ENCODE measurements around the gene TOP3B.

Gene TOP3B

GRCh38 chr22:22001664-22002525 lies 19.3 kb upstream of the TOP3B start:
- H3K4me1 ChIP-seq (ENCODE audit: insufficient read depth, low read length), result no peaks in the 10 kb centered on the region
- no peaks in the 10 kb centered on the region for H3K36me3 ChIP-seq (ENCODE audit: insufficient read depth, low read length)
- no peak overlapping the region for H3K9ac ChIP-seq (ENCODE audit: low read depth, low read length)
- no peaks in the 10 kb centered on the region for H3K9me3 ChIP-seq (ENCODE audit: control insufficient read depth, insufficient read depth, low read length)

- Histone ChIP-seq H3K9me3 (ENCODE audit: control insufficient read depth, insufficient read depth, low read length) (no peaks in the 10 kb centered on the region), H3K36me3 (ENCODE audit: insufficient read depth, low read length) (no peaks in the 10 kb centered on the region), H3K9ac (ENCODE audit: low read depth, low read length) (no peak overlapping the region), H3K4me1 (ENCODE audit: insufficient read depth, low read length) (no peaks in the 10 kb centered on the region)
These were observed 16.1 kb upstream of the TOP3B start for GRCh38 chr22:21998595-21999247.

DNA sequence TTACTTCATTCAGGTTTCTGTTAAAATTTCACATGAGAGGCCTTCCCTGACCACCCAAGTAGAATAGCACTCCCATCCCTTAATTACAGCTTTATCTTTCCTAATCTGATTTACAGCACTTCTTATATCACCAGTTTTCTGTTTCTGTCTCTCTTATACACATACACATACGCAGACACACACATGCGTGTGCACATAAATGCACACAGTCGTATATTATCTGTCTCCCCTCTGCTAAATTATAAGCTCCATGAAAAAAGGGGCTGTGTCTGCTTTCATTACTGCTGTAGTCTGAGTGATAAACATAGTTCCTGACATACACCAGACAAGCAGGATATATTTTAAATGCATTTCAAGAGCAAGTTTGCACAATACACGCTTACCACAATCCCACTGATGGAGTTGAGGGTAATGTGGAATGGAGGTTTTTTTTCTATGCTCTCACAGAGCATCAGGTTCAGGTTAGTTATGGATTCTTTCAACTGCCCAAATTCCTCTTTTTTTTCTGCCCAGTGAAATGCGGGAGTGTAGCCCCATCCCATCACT lies 13.7 kb upstream of the TOP3B start:
- Histone ChIP-seq H3K9ac (ENCODE audit: low read depth, low read length) (no peak overlapping the region), H3K36me3 (ENCODE audit: insufficient read depth, low read length) (no peaks in the 10 kb centered on the region), H3K4me1 (ENCODE audit: insufficient read depth, low read length) (no peaks in the 10 kb centered on the region), H3K9me3 (ENCODE audit: control insufficient read depth, insufficient read depth, low read length) (no peaks in the 10 kb centered on the region)

- H3K36me3 ChIP-seq (ENCODE audit: insufficient read depth, low read length), result no peaks in the 10 kb centered on the region
- no peaks in the 10 kb centered on the region for H3K4me1 ChIP-seq (ENCODE audit: insufficient read depth, low read length)
- H3K9ac ChIP-seq (ENCODE audit: low read depth, low read length), result no peak overlapping the region
- H3K9me3 ChIP-seq (ENCODE audit: control insufficient read depth, insufficient read depth, low read length), result no peaks in the 10 kb centered on the region
These were observed 13.1 kb upstream of the TOP3B start for GRCh38 chr22:21995660-21996059.

DNA sequence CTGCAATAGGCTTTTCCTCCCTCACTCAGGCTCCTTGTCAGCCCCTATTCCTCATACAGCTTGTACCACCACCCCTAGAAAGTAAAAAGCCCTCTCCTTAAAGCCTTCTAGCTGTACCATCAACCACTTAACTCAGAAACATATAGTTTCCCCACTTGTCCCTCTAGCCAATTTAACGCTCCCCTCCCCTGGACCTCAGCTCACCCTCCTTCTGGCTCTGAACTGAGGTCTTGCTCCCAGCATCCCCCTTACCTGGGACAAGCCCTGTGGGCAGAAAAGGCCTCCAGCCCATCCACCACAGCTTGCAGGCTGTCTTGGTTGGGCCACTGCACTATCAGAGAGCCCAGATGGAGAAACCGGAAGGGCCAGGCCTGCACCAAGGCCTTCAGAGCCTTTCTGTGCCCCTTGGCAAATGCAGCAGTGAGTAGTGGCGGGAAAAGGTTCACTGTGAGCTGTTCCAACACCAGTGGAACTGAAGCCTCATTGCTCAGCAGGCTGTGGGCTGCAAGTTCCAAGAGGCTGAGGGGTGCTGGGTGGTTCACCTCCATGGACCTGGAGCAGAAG lies 12.4 kb upstream of the TOP3B start:
- Histone ChIP-seq H3K9me3 (ENCODE audit: control insufficient read depth, insufficient read depth, low read length) (no peaks in the 10 kb centered on the region), H3K9ac (ENCODE audit: low read depth, low read length) (no peak overlapping the region), H3K36me3 (ENCODE audit: insufficient read depth, low read length) (no peaks in the 10 kb centered on the region), H3K4me1 (ENCODE audit: insufficient read depth, low read length) (no peaks in the 10 kb centered on the region)

GRCh38 chr22:21992593-21993237 lies 10.1 kb upstream of the TOP3B start:
- H3K9me3 ChIP-seq (ENCODE audit: control insufficient read depth, insufficient read depth, low read length), result no peaks in the 10 kb centered on the region
- H3K36me3 ChIP-seq (ENCODE audit: insufficient read depth, low read length), result no peaks in the 10 kb centered on the region
- H3K4me1 ChIP-seq (ENCODE audit: insufficient read depth, low read length), result no peaks in the 10 kb centered on the region
- H3K9ac ChIP-seq (ENCODE audit: low read depth, low read length), result no peak overlapping the region

GRCh38 chr22:21991774-21992173 lies 9.2 kb upstream of the TOP3B start:
- Histone ChIP-seq H3K9ac (ENCODE audit: low read depth, low read length) (no peak overlapping the region), H3K4me1 (ENCODE audit: insufficient read depth, low read length) (no peaks in the 10 kb centered on the region), H3K9me3 (ENCODE audit: control insufficient read depth, insufficient read depth, low read length) (no peaks in the 10 kb centered on the region), H3K36me3 (ENCODE audit: insufficient read depth, low read length) (no peaks in the 10 kb centered on the region)

GRCh38 chr22:21991304-21991596 lies 8.7 kb upstream of the TOP3B start:
- Histone ChIP-seq H3K4me1 (ENCODE audit: insufficient read depth, low read length) (no peaks in the 10 kb centered on the region), H3K9me3 (ENCODE audit: control insufficient read depth, insufficient read depth, low read length) (no peaks in the 10 kb centered on the region), H3K9ac (ENCODE audit: low read depth, low read length) (no peak overlapping the region), H3K36me3 (ENCODE audit: insufficient read depth, low read length) (no peaks in the 10 kb centered on the region)

DNA sequence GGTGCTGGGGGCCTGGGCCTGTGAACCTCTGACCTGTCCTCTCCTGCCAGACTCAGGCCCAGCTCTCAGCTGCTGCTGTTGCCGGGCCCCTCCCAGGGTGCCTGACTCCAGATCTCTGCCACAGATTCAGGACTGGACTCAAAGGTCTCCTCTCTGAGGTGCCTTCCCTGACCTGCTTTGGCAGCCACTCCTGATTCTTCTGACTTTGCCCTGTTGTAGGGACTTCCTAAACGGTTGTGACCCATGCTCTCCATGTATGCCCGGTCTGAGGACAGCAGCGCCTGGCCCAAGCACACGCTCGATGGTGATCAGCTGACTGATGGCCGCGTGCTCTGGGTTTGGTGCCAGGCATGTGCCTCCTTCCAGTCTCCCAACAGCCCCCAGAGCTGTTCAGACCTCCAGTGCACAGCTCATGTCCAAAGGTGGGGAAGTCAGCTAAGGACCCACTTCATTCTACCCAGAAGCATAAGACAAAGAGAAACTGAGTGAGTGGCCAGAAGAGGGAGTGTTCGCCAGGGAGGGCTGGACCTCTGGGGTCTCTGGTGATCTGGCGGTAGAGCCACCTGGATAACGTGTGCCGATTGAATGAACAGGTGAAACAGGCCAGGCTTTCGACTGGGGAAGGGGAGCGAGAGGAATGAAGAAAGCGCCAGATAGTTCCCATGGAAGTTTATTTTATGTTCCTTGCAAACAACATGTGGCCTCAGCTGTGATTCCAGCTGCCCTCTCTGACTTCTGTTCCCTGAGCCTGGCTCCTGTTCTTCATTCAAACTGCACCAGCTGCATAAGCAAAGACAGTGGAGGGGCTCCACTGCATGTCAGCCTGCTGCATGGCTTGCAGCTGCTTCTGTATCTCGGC lies 8.1 kb upstream of the TOP3B start:
- no peak overlapping the region for H3K9ac ChIP-seq (ENCODE audit: low read depth, low read length)
- no peaks in the 10 kb centered on the region for H3K36me3 ChIP-seq (ENCODE audit: insufficient read depth, low read length)
- H3K4me1 ChIP-seq (ENCODE audit: insufficient read depth, low read length), result no peaks in the 10 kb centered on the region
- no peaks in the 10 kb centered on the region for H3K9me3 ChIP-seq (ENCODE audit: control insufficient read depth, insufficient read depth, low read length)

DNA sequence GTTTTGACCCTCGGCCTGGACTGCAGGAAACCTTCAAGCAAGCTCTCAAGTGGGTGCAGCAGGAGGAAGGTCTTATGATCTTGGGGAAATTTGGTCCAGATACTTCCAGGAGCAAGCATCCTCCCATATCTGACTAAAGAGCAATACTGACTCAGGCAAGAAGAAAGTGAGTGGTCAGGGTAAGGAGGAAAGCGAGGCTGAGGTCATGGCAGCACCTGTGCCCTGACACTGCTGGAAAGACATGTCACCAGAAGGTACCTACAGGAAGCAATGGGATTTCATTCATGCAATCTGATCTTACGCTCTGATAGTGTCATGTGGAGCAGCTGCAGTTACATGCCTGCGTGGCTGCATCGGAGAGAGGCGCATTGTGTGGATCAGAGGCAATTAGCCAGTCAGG lies 6.5 kb upstream of the TOP3B start:
- Histone ChIP-seq H3K9me3 (ENCODE audit: control insufficient read depth, insufficient read depth, low read length) (no peaks in the 10 kb centered on the region), H3K36me3 (ENCODE audit: insufficient read depth, low read length) (no peaks in the 10 kb centered on the region), H3K4me1 (ENCODE audit: insufficient read depth, low read length) (no peaks in the 10 kb centered on the region), H3K9ac (ENCODE audit: low read depth, low read length) (no peak overlapping the region)

- H3K9me3 ChIP-seq (ENCODE audit: control insufficient read depth, insufficient read depth, low read length), result no peaks in the 10 kb centered on the region
- peaks cover 4% of the 10 kb centered on the region; the same call in 1 of the 2 replicates for H3K36me3 ChIP-seq (ENCODE audit: insufficient read depth, low read length)
- H3K4me1 ChIP-seq (ENCODE audit: insufficient read depth, low read length), result no peaks in the 10 kb centered on the region
- no peak overlapping the region for H3K9ac ChIP-seq (ENCODE audit: low read depth, low read length)
These were observed 2.6 kb upstream of the TOP3B start for GRCh38 chr22:21985214-21985613.

DNA sequence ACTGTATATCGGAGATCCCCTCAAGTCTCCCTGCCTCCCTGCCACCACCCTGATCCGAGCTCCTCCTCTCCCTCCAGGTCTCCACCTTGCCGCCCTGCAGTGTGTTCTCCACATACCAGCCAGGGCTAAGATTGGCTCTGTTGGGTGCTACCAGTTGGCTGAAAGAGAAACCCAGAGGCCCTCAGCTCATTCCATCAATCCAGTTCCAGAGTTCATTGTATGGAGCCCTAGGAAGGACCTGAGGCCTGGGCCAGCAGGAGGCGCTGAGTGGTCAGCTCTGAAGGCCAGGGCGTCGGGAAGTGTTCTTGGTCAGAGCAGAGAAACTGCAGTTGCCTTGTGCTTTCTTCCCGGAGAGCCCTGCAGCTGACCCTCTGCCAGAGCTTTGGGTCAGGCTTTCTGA lies 2.2 kb upstream of the TOP3B start:
- no peaks in the 10 kb centered on the region for H3K4me1 ChIP-seq (ENCODE audit: insufficient read depth, low read length)
- no peaks in the 10 kb centered on the region for H3K9me3 ChIP-seq (ENCODE audit: control insufficient read depth, insufficient read depth, low read length)
- no peak overlapping the region for H3K9ac ChIP-seq (ENCODE audit: low read depth, low read length)
- H3K36me3 ChIP-seq (ENCODE audit: insufficient read depth, low read length), result peaks cover 4% of the 10 kb centered on the region; the same call in 1 of the 2 replicates

- H3K9ac ChIP-seq (ENCODE audit: low read depth, low read length), result peak overlapping the region; percentile 85
- H3K9me3 ChIP-seq (ENCODE audit: control insufficient read depth, insufficient read depth, low read length), result no peaks in the 10 kb centered on the region
- no peaks in the 10 kb centered on the region for H3K4me1 ChIP-seq (ENCODE audit: insufficient read depth, low read length)
These were observed 713 bp downstream of the TOP3B start for GRCh38 chr22:21981874-21982273.

DNA sequence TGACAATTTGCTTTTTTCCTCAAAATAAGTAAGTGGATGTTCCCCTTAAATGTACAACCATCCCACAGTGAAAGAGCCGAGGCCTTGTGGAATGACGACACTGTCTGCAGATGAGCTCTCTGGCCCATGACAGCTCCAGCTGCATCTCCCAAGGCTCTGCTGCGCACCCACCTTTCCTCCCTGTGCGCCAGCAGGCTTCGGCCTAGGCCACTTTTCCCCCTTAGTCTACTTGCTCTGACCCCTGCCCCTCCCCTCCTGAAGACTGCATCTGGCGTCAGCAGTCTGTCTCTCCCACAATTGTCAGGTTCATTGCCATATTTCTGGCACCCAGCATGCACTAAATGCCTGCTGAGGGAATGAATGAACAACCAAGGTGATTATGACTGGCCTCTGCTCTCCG lies 2.0 kb downstream of the TOP3B start:
- Histone ChIP-seq H3K9me3 (ENCODE audit: control insufficient read depth, insufficient read depth, low read length) (no peaks in the 10 kb centered on the region), H3K4me1 (ENCODE audit: insufficient read depth, low read length) (no peaks in the 10 kb centered on the region), H3K9ac (ENCODE audit: low read depth, low read length) (no peak overlapping the region), H3K36me3 (ENCODE audit: insufficient read depth, low read length) (peaks cover 6% of the 10 kb centered on the region; the same call in 1 of the 2 replicates)

More at GRCh38 chr22:21981874-21982273, 713 bp downstream of the TOP3B start:
- peaks cover 4% of the 10 kb centered on the region; the same call in 1 of the 2 replicates for H3K36me3 ChIP-seq (ENCODE audit: insufficient read depth, low read length)
